HepG2 (cell line): ENCODE results near the gene OPRL1. TPM values are rescaled to one million over a fixed set of nuclear protein-coding genes. Genes with fewer than 3 reads are reported as not detected.

Source experiments
- MYNN ChIP-seq: sonication (generic); formaldehyde crosslinking; IDR thresholded peaks from 2 replicates; pipeline ENCODE4 v1.4.0; 2020; ENCODE audit warnings: mild to moderate bottlenecking, low read depth, missing genetic modification reagents
- PHF20 ChIP-seq: sonication (generic); formaldehyde crosslinking; IDR thresholded peaks from 2 replicates; pipeline ENCODE4 v1.5.0; 2020; ENCODE audit warnings: mild to moderate bottlenecking, missing genetic modification reagents
- UBTF ChIP-seq: sonication (generic); formaldehyde crosslinking; IDR thresholded peaks from 2 replicates; pipeline ENCODE4 v1.4.0; 2020; ENCODE audit warnings: mild to moderate bottlenecking, missing genetic modification reagents
- YEATS4 ChIP-seq: sonication (generic); formaldehyde crosslinking; IDR thresholded peaks from 2 replicates; pipeline ENCODE4 v1.4.0; 2020; ENCODE audit warnings: missing genetic modification reagents, borderline replicate concordance
- ZBTB33 ChIP-seq: sonication (generic); formaldehyde crosslinking; IDR thresholded peaks from 2 replicates; pipeline ENCODE4 v1.4.0; 2020; ENCODE audit warnings: missing genetic modification reagents
- ZBTB4 ChIP-seq: sonication (generic); formaldehyde crosslinking; IDR thresholded peaks from 2 replicates; pipeline ENCODE4 v1.4.0; 2020; ENCODE audit warnings: missing genetic modification reagents, mild to moderate bottlenecking, borderline replicate concordance
- ZNF33B ChIP-seq: sonication (generic); formaldehyde crosslinking; IDR thresholded peaks from 2 replicates; pipeline ENCODE4 v1.5.1; 2020; ENCODE audit warnings: mild to moderate bottlenecking, missing genetic modification reagents
- ZNF687 ChIP-seq: sonication (generic); formaldehyde crosslinking; IDR thresholded peaks from 2 replicates; pipeline ENCODE4 v1.5.1; 2020; ENCODE audit warnings: mild to moderate bottlenecking, missing genetic modification reagents, moderate library complexity
- ZNF709 ChIP-seq: sonication (generic); formaldehyde crosslinking; IDR thresholded peaks from 2 replicates; pipeline ENCODE4 v1.5.0; 2020; ENCODE audit warnings: mild to moderate bottlenecking, missing genetic modification reagents
- ZNF740 ChIP-seq: sonication (generic); formaldehyde crosslinking; IDR thresholded peaks from 2 replicates; pipeline ENCODE4 v1.4.0; 2020; ENCODE audit warnings: missing genetic modification reagents
- ZNF883 ChIP-seq: sonication (generic); formaldehyde crosslinking; IDR thresholded peaks from 2 replicates; pipeline ENCODE4 v1.5.1; 2020; ENCODE audit warnings: mild to moderate bottlenecking, missing genetic modification reagents; ENCODE audit errors: not compliant biosample characterization
- polyA plus RNA-seq, 8 experiments: library from polyadenylated mRNA; depleted of rRNA in 3 of 8; stranded (reverse) in 7 of 8; unstranded in 1 of 8; fragments of >200 nt; fragmentation: Illumina TruSeq in 4 of 8; extraction: Trizol in 4 of 8; gene quantifications; 2 replicates each; pipeline versions ENCODE4 v1.2.1 to v1.2.3, GENCODE V29; 2011 to 2016; ENCODE audit warnings: low read depth in 4 of 8, missing spikeins in 1 of 8, mixed read lengths in 1 of 8; ENCODE audit not compliant: insufficient read depth in 1 of 8
- total RNA-seq, 5 experiments: library from RNA; depleted of rRNA; stranded (reverse); fragments of >200 nt; fragmentation: Illumina TruSeq; extraction: Trizol; gene quantifications; 2 replicates each; pipeline ENCODE4 v1.2.3, GENCODE V29; 2016; ENCODE audit warnings: low read depth in 1 of 5
- TF ChIP-seq, protein P1 (sequence below): sonication (generic); formaldehyde crosslinking; IDR thresholded peaks from 2 replicates; pipeline ENCODE4 v1.5.1; 2020; ENCODE audit warnings: mild to moderate bottlenecking, missing genetic modification reagents, moderate library complexity

OPRL1 gene
- total and polyA plus RNA-seq, 2 of the 13 experiments (the other 11 are each of a cell fraction or from before 2014, with no cell fraction given) = 0.35 to 0.71 TPM

DNA sequence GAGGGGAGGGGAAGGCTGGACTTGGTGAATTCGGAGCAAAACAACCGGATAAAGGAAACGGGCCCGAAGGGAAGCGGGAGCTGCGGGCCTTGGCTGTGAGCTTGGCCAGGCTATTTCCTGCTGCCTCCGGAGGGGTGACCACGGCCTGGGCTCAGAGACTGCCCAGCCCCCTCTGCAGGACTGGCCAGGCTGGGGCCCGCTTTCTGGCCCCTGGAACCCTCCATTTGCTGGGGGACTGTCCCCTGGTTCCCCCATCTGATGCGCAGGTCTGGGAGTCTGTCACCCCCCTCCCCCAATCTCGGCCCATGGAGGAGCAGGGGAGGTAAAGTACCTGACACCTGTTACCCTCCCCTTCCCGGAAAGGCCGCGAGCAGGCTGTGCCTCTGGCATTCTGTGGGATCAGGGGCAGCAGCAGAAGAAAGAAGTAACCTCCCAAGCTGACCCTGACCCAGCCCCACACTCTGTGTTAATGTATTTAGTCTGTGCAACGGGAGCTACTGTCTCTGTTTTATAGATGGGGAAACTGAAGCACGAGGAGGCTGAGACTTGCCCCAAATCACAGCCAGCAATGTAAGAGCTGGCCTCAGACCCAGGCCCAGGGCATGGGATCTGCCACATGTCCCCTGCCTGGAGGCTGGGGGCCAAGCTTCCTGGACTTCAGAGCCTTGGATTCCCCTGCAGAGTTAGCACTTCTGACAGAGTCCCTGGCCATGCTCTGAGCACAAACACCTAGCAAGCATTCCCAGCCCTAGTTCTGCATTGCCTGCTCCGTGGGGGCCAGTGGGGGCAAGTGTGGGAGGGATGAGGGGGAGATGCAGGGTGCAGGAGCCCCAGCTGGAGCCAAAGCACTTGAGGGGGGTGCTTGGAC, 40.4 kb upstream of the OPRL1 start (continued):
- TF ChIP-seq UBTF (peak; percentile 29; the same call in 1 of the 2 replicates), PHF20 (CRISPR knock-in tag) (no peak), ZBTB33 (CRISPR knock-in tag) (peak; percentile 86), ZBTB4 (0 out of 2 replicates have a peak, but pooled peaks have one; percentile 5), ZNF740 (no peak), ZNF687 (CRISPR knock-in tag) (peak; percentile 38; the same call in 1 of the 2 replicates), ZNF709 (peak; percentile 65; the same call in 1 of the 2 replicates), ZNF33B (peak; percentile 45; the same call in 1 of the 2 replicates), YEATS4 (CRISPR knock-in tag) (no peak), ZNF883 (CRISPR knock-in tag) (peak; percentile 51), MYNN (CRISPR knock-in tag) (no peak)
- TF ChIP-seq, protein P1, sequence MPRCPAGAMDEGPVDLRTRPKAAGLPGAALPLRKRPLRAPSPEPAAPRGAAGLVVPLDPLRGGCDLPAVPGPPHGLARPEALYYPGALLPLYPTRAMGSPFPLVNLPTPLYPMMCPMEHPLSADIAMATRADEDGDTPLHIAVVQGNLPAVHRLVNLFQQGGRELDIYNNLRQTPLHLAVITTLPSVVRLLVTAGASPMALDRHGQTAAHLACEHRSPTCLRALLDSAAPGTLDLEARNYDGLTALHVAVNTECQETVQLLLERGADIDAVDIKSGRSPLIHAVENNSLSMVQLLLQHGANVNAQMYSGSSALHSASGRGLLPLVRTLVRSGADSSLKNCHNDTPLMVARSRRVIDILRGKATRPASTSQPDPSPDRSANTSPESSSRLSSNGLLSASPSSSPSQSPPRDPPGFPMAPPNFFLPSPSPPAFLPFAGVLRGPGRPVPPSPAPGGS (CRISPR knock-in tag) = peak; percentile 31; the same call in 1 of the 2 replicates
